RWPE2 (cell line): ENCODE results near the gene TMEM208.
A peak's percentile ranks its signal among the peaks of the same experiment; 100 is the strongest.

Source experiments
- ATAC-seq: fragments of 200-7000 bp; cut with Tn5 transposase; 3 replicates; pipeline ENCODE4 v1.9.1; 2021; ENCODE audit warnings: low read depth
- DNase-seq: peaks from one replicate; pipeline ENCODE4 v3.0.0-alpha.2; 2020; ENCODE audit warnings: low spot score
- H3K27ac ChIP-seq: fragments of 450-650 bp; 2 replicates; pipeline ENCODE4 v1.5.1; 2017; ENCODE audit warnings: mild to moderate bottlenecking; ENCODE audit not compliant: poor library complexity, severe bottlenecking
- H3K27me3 ChIP-seq: fragments of 250-450 bp; sonication (Bioruptor Pico); 2 replicates; pipeline ENCODE4 v1.5.1; 2021; ENCODE audit warnings: mild to moderate bottlenecking, moderate library complexity; ENCODE audit not compliant: insufficient read depth, poor library complexity, severe bottlenecking
- H3K36me3 ChIP-seq: fragments of 250-450 bp; sonication (Bioruptor Pico); 2 replicates; pipeline ENCODE4 v1.5.1; 2020; ENCODE audit warnings: low read depth, mild to moderate bottlenecking, moderate library complexity
- H3K4me1 ChIP-seq: fragments of 250-450 bp; sonication (Bioruptor Pico); 2 replicates; pipeline ENCODE4 v1.5.1; 2021; ENCODE audit warnings: mild to moderate bottlenecking, moderate library complexity; ENCODE audit not compliant: insufficient read depth, poor library complexity, severe bottlenecking
- H3K4me3 ChIP-seq: fragments of 250-450 bp; sonication (Bioruptor Pico); 2 replicates; pipeline ENCODE4 v1.5.1; 2021; ENCODE audit warnings: mild to moderate bottlenecking, moderate library complexity; ENCODE audit not compliant: severe bottlenecking
- H3K9me3 ChIP-seq: fragments of 250-450 bp; sonication (Bioruptor Pico); 2 replicates; pipeline ENCODE4 v1.5.1; 2021; ENCODE audit warnings: mild to moderate bottlenecking, moderate library complexity; ENCODE audit not compliant: severe bottlenecking
- TF ChIP-seq, protein P1 (sequence below): fragments of 450-650 bp; IDR thresholded peaks from one replicate; pipeline ENCODE4 v1.5.1; 2017; ENCODE audit warnings: mild to moderate bottlenecking, moderate library complexity; ENCODE audit not compliant: poor library complexity, severe bottlenecking

Gene TMEM208

DNA sequence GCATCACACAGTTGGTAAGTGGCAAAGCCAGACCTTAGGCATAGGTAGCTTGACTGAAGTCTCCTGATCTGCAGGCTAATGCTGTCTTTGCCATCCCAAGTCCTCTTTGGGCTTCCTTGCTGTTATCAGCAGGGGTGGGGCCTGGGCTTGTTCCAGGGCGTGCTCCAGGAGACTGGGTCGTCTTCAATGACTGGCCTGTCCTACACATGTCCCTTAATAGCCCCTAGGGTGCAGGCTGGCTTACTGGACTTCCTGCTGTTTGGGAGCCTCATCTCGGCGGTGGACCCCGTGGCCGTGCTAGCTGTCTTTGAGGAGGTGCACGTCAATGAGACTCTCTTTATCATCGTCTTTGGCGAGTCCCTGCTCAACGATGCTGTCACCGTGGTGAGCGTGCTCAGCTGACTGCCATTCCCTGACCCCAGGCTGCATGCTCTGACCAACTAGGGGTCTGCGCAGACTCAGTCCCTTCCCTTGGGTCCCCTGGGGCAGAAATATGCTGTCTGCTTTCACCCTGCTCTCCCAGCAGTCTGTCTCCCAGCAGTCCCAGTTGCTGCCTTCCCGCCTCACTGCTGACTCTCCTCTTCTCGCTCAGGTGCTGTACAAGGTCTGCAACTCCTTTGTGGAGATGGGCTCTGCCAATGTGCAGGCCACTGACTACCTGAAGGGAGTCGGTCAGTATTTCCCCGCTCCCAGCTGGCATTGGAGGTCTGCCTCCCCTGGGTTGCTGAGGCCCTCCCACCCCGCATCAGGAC is 28.0 kb downstream of the TMEM208 start:
- ATAC-seq (no peak), DNase-seq (no peak)
- no peaks in the 10 kb centered on the region for H3K4me1 ChIP-seq
- no peaks in the 10 kb centered on the region for H3K9me3 ChIP-seq
- H3K27ac ChIP-seq: no peak overlapping the region
- TF ChIP-seq, protein P1, sequence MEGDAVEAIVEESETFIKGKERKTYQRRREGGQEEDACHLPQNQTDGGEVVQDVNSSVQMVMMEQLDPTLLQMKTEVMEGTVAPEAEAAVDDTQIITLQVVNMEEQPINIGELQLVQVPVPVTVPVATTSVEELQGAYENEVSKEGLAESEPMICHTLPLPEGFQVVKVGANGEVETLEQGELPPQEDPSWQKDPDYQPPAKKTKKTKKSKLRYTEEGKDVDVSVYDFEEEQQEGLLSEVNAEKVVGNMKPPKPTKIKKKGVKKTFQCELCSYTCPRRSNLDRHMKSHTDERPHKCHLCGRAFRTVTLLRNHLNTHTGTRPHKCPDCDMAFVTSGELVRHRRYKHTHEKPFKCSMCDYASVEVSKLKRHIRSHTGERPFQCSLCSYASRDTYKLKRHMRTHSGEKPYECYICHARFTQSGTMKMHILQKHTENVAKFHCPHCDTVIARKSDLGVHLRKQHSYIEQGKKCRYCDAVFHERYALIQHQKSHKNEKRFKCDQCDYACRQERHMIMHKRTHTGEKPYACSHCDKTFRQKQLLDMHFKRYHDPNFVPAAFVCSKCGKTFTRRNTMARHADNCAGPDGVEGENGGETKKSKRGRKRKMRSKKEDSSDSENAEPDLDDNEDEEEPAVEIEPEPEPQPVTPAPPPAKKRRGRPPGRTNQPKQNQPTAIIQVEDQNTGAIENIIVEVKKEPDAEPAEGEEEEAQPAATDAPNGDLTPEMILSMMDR: no peak
- H3K27me3 ChIP-seq: no peaks in the 10 kb centered on the region
- no peak overlapping the region for H3K4me3 ChIP-seq
- peaks cover 11% of the 10 kb centered on the region for H3K36me3 ChIP-seq

DNA sequence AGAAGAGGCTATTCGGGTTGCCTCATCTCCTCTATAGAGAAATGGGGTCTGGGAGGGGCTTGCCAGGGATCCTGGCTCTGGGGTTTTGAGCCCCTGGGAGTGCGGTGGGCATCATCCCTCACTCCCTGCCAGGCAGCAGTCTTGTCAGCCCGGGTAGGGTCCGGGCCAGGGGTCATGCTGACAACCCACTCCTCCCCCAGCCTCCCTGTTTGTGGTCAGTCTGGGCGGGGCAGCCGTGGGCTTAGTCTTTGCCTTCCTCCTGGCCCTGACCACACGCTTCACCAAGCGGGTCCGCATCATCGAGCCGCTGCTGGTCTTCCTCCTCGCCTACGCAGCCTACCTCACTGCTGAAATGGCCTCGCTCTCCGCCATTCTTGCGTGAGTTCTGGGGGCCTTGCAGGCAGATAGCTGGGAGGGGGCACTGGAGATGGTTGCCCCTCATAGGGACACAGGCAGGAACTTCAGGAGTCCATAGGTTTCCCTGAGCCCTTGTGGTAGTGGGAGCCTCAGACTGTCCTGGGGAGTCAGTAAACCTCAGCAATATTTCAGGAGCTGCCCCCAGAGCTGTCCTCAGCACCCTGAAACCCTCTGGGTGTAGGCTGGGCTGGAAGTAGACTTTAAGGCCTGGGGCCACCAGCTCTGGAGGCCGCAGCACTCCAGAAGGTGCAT is 28.8 kb downstream of the TMEM208 start:
- Histone ChIP-seq H3K9me3 (no peaks in the 10 kb centered on the region), H3K27me3 (no peaks in the 10 kb centered on the region), H3K27ac (no peak overlapping the region), H3K4me1 (no peaks in the 10 kb centered on the region), H3K4me3 (no peak overlapping the region), H3K36me3 (peaks cover 11% of the 10 kb centered on the region)
- TF ChIP-seq, protein P1: no peak
- ATAC-seq: no peak
- no peak for DNase-seq

DNA sequence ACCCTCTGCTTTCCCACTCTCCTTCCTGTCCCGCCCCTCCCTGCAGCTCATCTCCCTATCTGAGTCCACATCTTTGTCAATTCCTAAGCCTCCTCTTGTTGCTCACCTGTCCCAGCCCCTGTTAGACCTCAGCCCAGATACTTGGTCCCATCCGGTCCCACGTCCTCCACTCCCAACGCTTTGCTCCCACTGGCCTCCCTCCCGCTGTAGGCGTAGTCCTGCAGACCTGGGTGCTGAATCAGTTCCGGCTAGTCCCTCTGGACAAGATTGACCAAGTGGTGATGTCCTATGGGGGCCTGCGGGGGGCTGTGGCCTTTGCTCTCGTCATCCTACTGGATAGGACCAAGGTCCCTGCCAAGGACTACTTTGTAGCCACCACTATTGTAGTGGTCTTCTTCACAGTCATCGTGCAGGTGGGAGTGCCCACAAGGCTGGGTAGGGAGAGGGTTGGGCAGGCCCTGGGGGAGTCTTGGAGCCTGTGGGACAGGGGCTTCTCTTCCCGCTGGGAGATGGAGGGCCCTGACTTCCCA is 29.8 kb downstream of the TMEM208 start:
- H3K4me1 ChIP-seq: no peaks in the 10 kb centered on the region
- no peaks in the 10 kb centered on the region for H3K9me3 ChIP-seq
- no peak overlapping the region for H3K27ac ChIP-seq
- DNase-seq: peak; percentile 54
- H3K36me3 ChIP-seq: peaks cover 11% of the 10 kb centered on the region
- no peak overlapping the region for H3K4me3 ChIP-seq
- H3K27me3 ChIP-seq: no peaks in the 10 kb centered on the region
- TF ChIP-seq, protein P1: no peak
- ATAC-seq: no peak

DNA sequence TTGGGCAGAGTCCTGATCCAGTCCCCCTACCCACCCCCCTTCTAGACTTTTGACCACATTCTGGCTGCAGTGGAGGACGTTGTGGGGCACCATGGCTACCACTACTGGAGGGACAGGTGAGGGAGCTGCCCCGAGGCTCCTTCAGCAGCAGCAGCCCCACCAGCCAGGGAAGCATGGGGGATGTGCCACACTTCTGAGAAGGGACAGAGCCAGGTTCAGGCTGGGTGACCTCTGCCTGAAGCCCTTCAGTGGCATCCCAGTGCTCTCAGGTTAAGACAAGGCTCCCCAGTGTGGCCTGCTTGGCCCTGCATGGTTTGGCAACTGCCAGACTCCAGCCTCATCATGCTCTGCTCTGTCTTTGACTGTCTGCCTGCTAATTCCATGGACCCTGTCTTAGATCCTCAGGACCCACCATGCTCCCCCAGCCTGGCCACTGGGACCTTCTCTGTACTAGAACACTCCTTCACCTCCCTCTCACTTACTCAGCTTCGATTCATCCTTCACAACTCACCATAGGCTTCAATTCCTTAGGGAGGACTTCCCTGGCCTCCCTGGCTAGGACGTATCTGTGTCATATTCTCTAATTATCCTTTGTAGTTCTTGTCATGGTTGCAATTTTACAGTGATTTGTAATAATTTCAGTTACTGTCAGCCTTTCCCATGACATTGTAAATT is 30.7 kb downstream of the TMEM208 start:
- TF ChIP-seq, protein P1: no peak
- Histone ChIP-seq H3K9me3 (no peaks in the 10 kb centered on the region), H3K27ac (no peak overlapping the region), H3K4me3 (no peak overlapping the region), H3K36me3 (peaks cover 11% of the 10 kb centered on the region), H3K27me3 (no peaks in the 10 kb centered on the region), H3K4me1 (no peaks in the 10 kb centered on the region)
- no peak for ATAC-seq
- peak; percentile 34 for DNase-seq
